Neural cell (in vitro differentiated cells): ENCODE measurements around the gene AIPL1. TPM values are rescaled to one million over a fixed set of nuclear protein-coding genes. Genes with fewer than 3 reads are reported as not detected.

Source experiments
- H2AFZ ChIP-seq: fragments of 200-600, 300-800 bp; sonication (generic), shearing (Covaris generic); 2 replicates; pipeline ENCODE4 v1.6.0; 2014; ENCODE audit warnings: low read depth, mild to moderate bottlenecking, antibody characterized with exemption, low read length, moderate library complexity
- H3F3A ChIP-seq: fragments of 200-600 bp; shearing (Covaris generic); 2 replicates; pipeline ENCODE4 v1.6.1; 2016; ENCODE audit warnings: mild to moderate bottlenecking, moderate library complexity, mixed read lengths, antibody characterized with exemption, low read length; ENCODE audit not compliant: insufficient read depth, poor library complexity, severe bottlenecking
- H3K27ac ChIP-seq: fragments of 200-600, 300-800 bp; sonication (generic), shearing (Covaris generic); 2 replicates; pipeline ENCODE4 v1.5.1; 2014; ENCODE audit warnings: mild to moderate bottlenecking, low read length, moderate library complexity
- H3K27me3 ChIP-seq: fragments of 300-800, 200-600 bp; sonication (generic), shearing (Covaris generic); 2 replicates; pipeline ENCODE4 v1.6.0; 2014; ENCODE audit warnings: mild to moderate bottlenecking, low read depth, low read length, moderate library complexity; ENCODE audit not compliant: insufficient read depth
- H3K36me3 ChIP-seq: fragments of 300-800, 200-600 bp; sonication (generic), shearing (Covaris generic); 2 replicates; pipeline ENCODE4 v1.5.1; 2014; ENCODE audit warnings: mild to moderate bottlenecking, antibody characterized with exemption, low read length, moderate library complexity; ENCODE audit not compliant: insufficient read depth
- H3K4me2 ChIP-seq: fragments of 300-800, 200-600 bp; sonication (generic), shearing (Covaris generic); 2 replicates; pipeline ENCODE4 v1.6.0; 2014; ENCODE audit warnings: mild to moderate bottlenecking, low read length
- H3K4me3 ChIP-seq: fragments of 300-800, 200-600 bp; sonication (generic), shearing (Covaris generic); 2 replicates; pipeline ENCODE4 v1.5.1; 2014; ENCODE audit warnings: mild to moderate bottlenecking, low read length, moderate library complexity
- H3K79me2 ChIP-seq: fragments of 200-600 bp; shearing (Covaris generic); replicated peaks from 2 replicates; pipeline ENCODE4 v1.6.0; 2014; ENCODE audit warnings: mild to moderate bottlenecking, low read length, moderate library complexity; ENCODE audit not compliant: insufficient read depth
- H3K9ac ChIP-seq: fragments of 300-800, 200-600 bp; sonication (generic), shearing (Covaris generic); 2 replicates; pipeline ENCODE4 v1.6.1; 2016; ENCODE audit warnings: mild to moderate bottlenecking, low read length, mixed read lengths
- H3K9me2 ChIP-seq: fragments of 200-600 bp; shearing (Covaris generic); 2 replicates; pipeline ENCODE4 v1.6.1; 2016; ENCODE audit warnings: mild to moderate bottlenecking, low read length, mixed read lengths; ENCODE audit not compliant: insufficient read depth
- H3K9me3 ChIP-seq: fragments of 200-600, 300-800 bp; sonication (generic), shearing (Covaris generic); 2 replicates; pipeline ENCODE4 v1.6.1; 2016; ENCODE audit warnings: mild to moderate bottlenecking, mixed run types, low read length, moderate library complexity, mixed read lengths
- H4K20me1 ChIP-seq: fragments of 200-600 bp; shearing (Covaris generic); 2 replicates; pipeline ENCODE4 v1.6.1; 2016; ENCODE audit warnings: mild to moderate bottlenecking, mixed run types; ENCODE audit not compliant: insufficient read depth
- CTCF ChIP-seq: fragments of 450-650 bp; IDR thresholded peaks from 2 replicates; pipeline ENCODE4 v1.5.1; 2014; ENCODE audit warnings: antibody characterized with exemption, mild to moderate bottlenecking, moderate library complexity; ENCODE audit not compliant: poor library complexity, severe bottlenecking
- EP300 ChIP-seq: fragments of 450-650 bp; conservative IDR thresholded peaks from 2 replicates; pipeline ENCODE4 v1.6.1; 2014; ENCODE audit warnings: antibody characterized with exemption, mild to moderate bottlenecking, moderate library complexity; ENCODE audit not compliant: poor library complexity, severe bottlenecking
- EZH2 ChIP-seq: fragments of 200-600, 300-800 bp; shearing (Covaris generic), sonication (generic); IDR thresholded peaks from 2 replicates; pipeline ENCODE4 v1.6.1; 2014; ENCODE audit warnings: antibody characterized with exemption, low read length, borderline replicate concordance, mild to moderate bottlenecking; ENCODE audit not compliant: insufficient read depth, poor library complexity, severe bottlenecking
- MXI1 ChIP-seq: fragments of 450-650 bp; conservative IDR thresholded peaks from 2 replicates; pipeline ENCODE4 v1.6.1; 2014; ENCODE audit warnings: antibody characterized with exemption, mild to moderate bottlenecking; ENCODE audit not compliant: poor library complexity, severe bottlenecking
- POLR2AphosphoS5 ChIP-seq: IDR thresholded peaks from 2 replicates; pipeline ENCODE4 v1.6.1; 2012
- RAD21 ChIP-seq: fragments of 450-650 bp; conservative IDR thresholded peaks from 2 replicates; pipeline ENCODE4 v1.6.1; 2014; ENCODE audit warnings: antibody characterized with exemption, mild to moderate bottlenecking, moderate library complexity
- REST ChIP-seq: IDR thresholded peaks from 2 replicates; pipeline ENCODE4 v1.6.1; 2012; ENCODE audit warnings: borderline replicate concordance
- SMC3 ChIP-seq: fragments of 450-650 bp; conservative IDR thresholded peaks from 2 replicates; pipeline ENCODE4 v1.6.1; 2014; ENCODE audit warnings: antibody characterized with exemption, mild to moderate bottlenecking, moderate library complexity; ENCODE audit not compliant: poor library complexity
- TAF1 ChIP-seq: IDR thresholded peaks from 2 replicates; pipeline ENCODE4 v1.6.1; 2012; ENCODE audit warnings: low read depth
- polyA plus RNA-seq: library from polyadenylated mRNA; depleted of rRNA; stranded (reverse); fragments of >200 nt; gene quantifications from 2 replicates; pipeline ENCODE4 v1.2.3, GENCODE V29; 2014

AIPL1 gene
- polyA plus RNA-seq, 1 donor from 2014 or later: not detected

GRCh38 chr17:6477831-6478383 lies 43.0 kb upstream of the AIPL1 start:
- Histone ChIP-seq H3K4me2 (no peak overlapping the region), H3K9ac (no peak overlapping the region), H4K20me1 (no peaks in the 10 kb centered on the region), H3K79me2 (no peaks in the 10 kb centered on the region), H3K27me3 (no peaks in the 10 kb centered on the region), H2AFZ (no peak overlapping the region), H3F3A (no peaks in the 10 kb centered on the region), H3K36me3 (no peaks in the 10 kb centered on the region), H3K4me3 (no peak overlapping the region), H3K9me3 (no peaks in the 10 kb centered on the region), H3K9me2 (no peaks in the 10 kb centered on the region), H3K27ac (no peak overlapping the region)
- no peak for TF ChIP-seq SMC3
- TF ChIP-seq RAD21: no peak
- no peak for TF ChIP-seq EP300
- TF ChIP-seq POLR2AphosphoS5: no peak
- TF ChIP-seq MXI1: no peak
- no peak for TF ChIP-seq CTCF
- no peak for TF ChIP-seq TAF1
- TF ChIP-seq REST: no peak
- no peak for TF ChIP-seq EZH2

- no peak overlapping the region for H3K9ac ChIP-seq
- TF ChIP-seq RAD21 (no peak), EZH2 (no peak), MXI1 (no peak), CTCF (no peak), REST (no peak)
- H3K27me3 ChIP-seq: no peaks in the 10 kb centered on the region
- no peaks in the 10 kb centered on the region for H3K36me3 ChIP-seq
- no peak overlapping the region for H3K4me2 ChIP-seq
- no peak overlapping the region for H2AFZ ChIP-seq
- no peaks in the 10 kb centered on the region for H3K79me2 ChIP-seq
- H3K27ac ChIP-seq: no peak overlapping the region
- H3K9me2 ChIP-seq: no peaks in the 10 kb centered on the region
- no peaks in the 10 kb centered on the region for H3K9me3 ChIP-seq
- H3F3A ChIP-seq: no peaks in the 10 kb centered on the region
- no peaks in the 10 kb centered on the region for H4K20me1 ChIP-seq
- H3K4me3 ChIP-seq: no peak overlapping the region
These were observed 41.9 kb upstream of the AIPL1 start for GRCh38 chr17:6476810-6477179.
